OCI-LY7 (cell line): ENCODE results near the gene SLC25A23. TPM values are rescaled to one million over a fixed set of nuclear protein-coding genes. Genes with fewer than 3 reads are reported as not detected.

Experiments
- BruUV-seq: library from RNA; stranded (reverse); fragments of 400-500 nt; replicated peaks from 2 replicates; lab custom pipeline; 2021; lab: Mats Ljungman, UMichigan
- CTCF ChIA-PET: fragments of 300-600 bp; sonication (Branson Sonifier 250); formaldehyde crosslinking; loops from one replicate; lab custom pipeline; 2022; ENCODE audit warnings: antibody characterized with exemption; ENCODE audit not compliant: unreplicated experiment; lab: Charles Lee
- POLR2A ChIA-PET: fragments of 300-600 bp; sonication (Branson Sonifier 250); formaldehyde crosslinking; loops from one replicate; lab custom pipeline; 2022; ENCODE audit warnings: antibody characterized with exemption; lab: Charles Lee
- DNase-seq: peaks from one replicate; pipeline ENCODE4 v3.0.0-alpha.2; 2015; ENCODE audit warnings: low spot score
- H2AFZ ChIP-seq: fragments of 200-600 bp; sonication (generic), shearing (Covaris generic); 2 replicates; pipeline ENCODE4 v1.6.1; 2014; ENCODE audit warnings: mild to moderate bottlenecking, antibody characterized with exemption, low read length, moderate library complexity
- H3K27ac ChIP-seq: fragments of 200-600 bp; sonication (generic); 2 replicates; pipeline ENCODE4 v1.5.1; 2014; ENCODE audit warnings: mixed run types, low read depth, mild to moderate bottlenecking, moderate library complexity, low read length, inconsistent platforms; ENCODE audit not compliant: poor library complexity, severe bottlenecking
- H3K36me3 ChIP-seq: fragments of 200-600 bp; sonication (generic); 2 replicates; pipeline ENCODE4 v1.6.1; 2014; ENCODE audit warnings: mild to moderate bottlenecking, antibody characterized with exemption, low read length, moderate library complexity, mixed read lengths; ENCODE audit not compliant: insufficient read depth
- H3K4me1 ChIP-seq: fragments of 200-600 bp; sonication (generic); 2 replicates; pipeline ENCODE4 v1.5.1; 2014; ENCODE audit warnings: mild to moderate bottlenecking, low read length; ENCODE audit not compliant: insufficient read depth, poor library complexity, severe bottlenecking
- H3K4me2 ChIP-seq: fragments of 200-600 bp; sonication (generic); 2 replicates; pipeline ENCODE4 v1.6.1; 2014; ENCODE audit warnings: mild to moderate bottlenecking, low read length
- H3K4me3 ChIP-seq: fragments of 200-600 bp; sonication (generic); 2 replicates; pipeline ENCODE4 v1.5.1; 2014; ENCODE audit warnings: mild to moderate bottlenecking, low read depth, low read length; ENCODE audit not compliant: poor library complexity, severe bottlenecking
- H3K79me2 ChIP-seq: fragments of 200-600 bp; sonication (generic); 2 replicates; pipeline ENCODE4 v1.6.1; 2016; ENCODE audit warnings: low read depth, mild to moderate bottlenecking, low read length, moderate library complexity, mixed read lengths; ENCODE audit not compliant: insufficient read depth
- H3K9me2 ChIP-seq: fragments of 200-600 bp; sonication (generic); 2 replicates; pipeline ENCODE4 v1.6.1; 2016; ENCODE audit warnings: mild to moderate bottlenecking, low read length, mixed read lengths; ENCODE audit not compliant: insufficient read depth
- H3K9me3 ChIP-seq: fragments of 200-600 bp; sonication (generic); 2 replicates; pipeline ENCODE4 v1.6.1; 2014; ENCODE audit warnings: mild to moderate bottlenecking, mixed run types, low read length, mixed read lengths
- H4K20me1 ChIP-seq: fragments of 200-600 bp; sonication (generic); 2 replicates; pipeline ENCODE4 v1.6.1; 2014; ENCODE audit warnings: mild to moderate bottlenecking, antibody characterized with exemption, low read length, moderate library complexity, mixed read lengths; ENCODE audit not compliant: insufficient read depth
- EZH2phosphoT487 ChIP-seq: fragments of 200-600 bp; sonication (generic); IDR thresholded peaks from 2 replicates; pipeline ENCODE4 v1.6.1; 2018; ENCODE audit warnings: low read depth, borderline replicate concordance, mild to moderate bottlenecking, mixed run types, antibody characterized with exemption, low read length, moderate library complexity, mixed read lengths
- intact Hi-C: fragments of 100-400 bp; cut with micrococcal nuclease; formaldehyde crosslinking; loops from one replicate; pipeline ENCODE4 v1.10.0; 2022; ENCODE audit not compliant: unreplicated experiment
- total RNA-seq, 2 experiments: library from RNA; depleted of rRNA in 1 of 2; stranded (reverse); fragments of >200 nt in 1 of 2; shearing (Covaris generic) in 1 of 2; gene quantifications; 2 replicates each; pipeline ENCODE4 v1.2.3, GENCODE V29; 2014 to 2022
- TF ChIP-seq, protein P1 (sequence below): fragments of 200-600 bp; sonication (generic); conservative IDR thresholded peaks from 2 replicates; pipeline ENCODE4 v1.5.1; 2014; ENCODE audit warnings: mild to moderate bottlenecking, antibody characterized with exemption, low read length, moderate library complexity, mixed read lengths

The SLC25A23 gene
- total RNA-seq, 2 experiments from 2014 or later, result 50.9 to 65.7 TPM

DNA sequence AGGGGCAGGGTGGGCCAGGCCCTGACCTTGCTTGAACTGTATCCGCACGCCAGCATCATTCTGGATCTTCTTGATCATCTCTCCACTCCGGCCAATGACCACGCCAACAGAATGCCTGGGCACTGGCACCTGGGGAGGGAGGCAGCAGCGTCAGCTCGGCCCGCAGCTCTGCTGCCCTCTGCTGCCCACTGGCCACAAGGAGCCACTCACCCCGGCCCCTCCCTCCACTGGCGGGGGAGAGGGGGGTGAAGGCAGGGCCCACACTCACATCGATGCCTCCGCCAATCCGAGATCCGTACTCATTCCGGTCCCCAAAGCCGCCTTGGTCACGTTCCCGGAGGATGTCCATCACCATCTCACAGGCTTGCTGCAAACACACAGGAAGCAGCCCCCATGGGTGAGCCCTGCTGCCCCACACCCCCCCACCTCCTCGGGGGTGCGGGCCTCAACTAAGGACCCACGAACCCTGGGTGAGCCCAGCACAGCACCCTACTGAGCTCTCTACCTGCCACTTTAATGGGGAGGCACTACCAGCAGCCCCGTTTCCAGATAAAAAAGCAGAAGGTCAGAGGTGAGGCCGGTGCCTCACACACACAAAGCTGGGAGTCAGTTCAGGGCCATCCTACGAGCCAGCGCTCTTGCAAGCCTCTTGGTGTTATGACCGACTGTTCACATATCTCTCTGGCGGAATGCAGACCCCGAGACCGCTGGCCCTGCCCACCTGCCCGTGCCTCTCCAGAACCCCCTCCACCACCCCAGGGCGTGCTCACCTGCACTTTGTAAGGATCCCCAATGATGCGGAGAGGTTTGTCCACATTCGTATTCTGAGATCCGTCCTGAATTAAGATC, 41.7 kb downstream of the SLC25A23 start:
- H3K36me3 ChIP-seq, result peaks cover 98% of the 10 kb centered on the region
- CTCF ChIA-PET, result no interaction called here
- no peak for TF ChIP-seq EZH2phosphoT487
- TF ChIP-seq, protein P1, sequence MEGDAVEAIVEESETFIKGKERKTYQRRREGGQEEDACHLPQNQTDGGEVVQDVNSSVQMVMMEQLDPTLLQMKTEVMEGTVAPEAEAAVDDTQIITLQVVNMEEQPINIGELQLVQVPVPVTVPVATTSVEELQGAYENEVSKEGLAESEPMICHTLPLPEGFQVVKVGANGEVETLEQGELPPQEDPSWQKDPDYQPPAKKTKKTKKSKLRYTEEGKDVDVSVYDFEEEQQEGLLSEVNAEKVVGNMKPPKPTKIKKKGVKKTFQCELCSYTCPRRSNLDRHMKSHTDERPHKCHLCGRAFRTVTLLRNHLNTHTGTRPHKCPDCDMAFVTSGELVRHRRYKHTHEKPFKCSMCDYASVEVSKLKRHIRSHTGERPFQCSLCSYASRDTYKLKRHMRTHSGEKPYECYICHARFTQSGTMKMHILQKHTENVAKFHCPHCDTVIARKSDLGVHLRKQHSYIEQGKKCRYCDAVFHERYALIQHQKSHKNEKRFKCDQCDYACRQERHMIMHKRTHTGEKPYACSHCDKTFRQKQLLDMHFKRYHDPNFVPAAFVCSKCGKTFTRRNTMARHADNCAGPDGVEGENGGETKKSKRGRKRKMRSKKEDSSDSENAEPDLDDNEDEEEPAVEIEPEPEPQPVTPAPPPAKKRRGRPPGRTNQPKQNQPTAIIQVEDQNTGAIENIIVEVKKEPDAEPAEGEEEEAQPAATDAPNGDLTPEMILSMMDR, result 0 out of 2 replicates have a peak, but pooled peaks have one; percentile 13

DNA sequence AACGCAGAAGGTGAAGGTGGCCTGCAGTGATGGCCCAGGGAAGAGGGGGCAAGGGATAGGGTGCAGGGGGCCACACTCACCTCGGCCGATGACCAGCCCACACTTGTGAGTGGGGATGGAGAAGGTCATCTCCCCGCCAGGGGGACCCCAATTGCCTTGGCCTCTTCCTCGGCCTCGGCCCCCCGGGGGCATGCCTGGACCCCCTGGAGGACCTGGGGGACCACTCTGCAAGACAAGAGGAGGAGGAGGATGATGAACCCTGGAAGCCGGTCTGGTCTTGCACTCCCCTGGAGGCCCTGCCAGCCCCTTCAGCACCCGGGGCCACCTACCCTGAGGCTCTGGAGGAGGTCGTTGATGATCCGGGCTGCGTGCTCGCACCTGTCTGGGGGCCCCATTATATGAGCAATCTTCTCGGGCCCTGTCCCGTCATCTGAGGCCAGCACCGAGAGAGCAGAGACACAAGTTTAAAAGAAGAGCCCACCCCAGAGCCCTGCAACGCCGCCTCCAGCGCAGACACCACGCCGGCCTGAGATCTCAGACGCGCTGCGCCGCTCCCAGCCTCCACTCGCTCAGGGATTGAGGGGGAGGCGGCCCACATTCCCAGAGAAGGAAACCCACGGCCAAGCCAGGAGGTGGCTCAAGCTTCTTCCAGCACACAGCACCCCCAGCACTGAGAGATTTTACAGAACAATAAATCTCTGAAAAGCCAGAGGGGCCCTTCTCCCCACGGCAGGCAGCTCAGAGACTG, 42.8 kb downstream of the SLC25A23 start:
- Histone ChIP-seq H4K20me1 (peaks cover 8% of the 10 kb centered on the region; the same call in 1 of the 2 replicates), H3K4me2 (no peak overlapping the region), H3K4me3 (no peak overlapping the region), H3K9me2 (no peaks in the 10 kb centered on the region), H3K27ac (no peak overlapping the region), H2AFZ (no peak overlapping the region), H3K79me2 (peaks cover 26% of the 10 kb centered on the region), H3K4me1 (no peaks in the 10 kb centered on the region), H3K9me3 (no peaks in the 10 kb centered on the region), H3K36me3 (peaks cover 97% of the 10 kb centered on the region)
- CTCF ChIA-PET, result no interaction called here
- intact Hi-C loops, result no loop called here
- DNase-seq, result no peak
- BruUV-seq, result no TSS peak
- no peak for TF ChIP-seq EZH2phosphoT487
- TF ChIP-seq, protein P1, result no peak
- POLR2A ChIA-PET, result no interaction called here

More for the DNA sequence above, 41.7 kb downstream of the SLC25A23 start:
- Histone ChIP-seq H3K4me3 (no peak overlapping the region), H3K27ac (no peak overlapping the region), H3K9me3 (no peaks in the 10 kb centered on the region), H3K4me1 (peaks cover 8% of the 10 kb centered on the region), H3K79me2 (peaks cover 37% of the 10 kb centered on the region), H4K20me1 (peaks cover 19% of the 10 kb centered on the region), H3K4me2 (no peak overlapping the region), H3K9me2 (no peaks in the 10 kb centered on the region), H2AFZ (no peak overlapping the region)
- BruUV-seq, result no TSS peak
- POLR2A ChIA-PET, result interaction anchor here (0.5 kb wide), 1 partner anchor 670 kb away, joined by 5 read pairs; no protein-coding TSS in a partner anchor
- no peak for DNase-seq
- intact Hi-C loops, result no loop called here
